Measurements from ENCODE around the gene NUP50. TPM values are rescaled to one million over a fixed set of nuclear protein-coding genes. Genes with fewer than 3 reads are reported as not detected.
A peak's percentile ranks its signal among the peaks of the same experiment; 100 is the strongest.

NUP50 gene
- total RNA-seq, 4 donors from 2014 or later: 38.9 to 96.9 (median 72.0) TPM

DNA sequence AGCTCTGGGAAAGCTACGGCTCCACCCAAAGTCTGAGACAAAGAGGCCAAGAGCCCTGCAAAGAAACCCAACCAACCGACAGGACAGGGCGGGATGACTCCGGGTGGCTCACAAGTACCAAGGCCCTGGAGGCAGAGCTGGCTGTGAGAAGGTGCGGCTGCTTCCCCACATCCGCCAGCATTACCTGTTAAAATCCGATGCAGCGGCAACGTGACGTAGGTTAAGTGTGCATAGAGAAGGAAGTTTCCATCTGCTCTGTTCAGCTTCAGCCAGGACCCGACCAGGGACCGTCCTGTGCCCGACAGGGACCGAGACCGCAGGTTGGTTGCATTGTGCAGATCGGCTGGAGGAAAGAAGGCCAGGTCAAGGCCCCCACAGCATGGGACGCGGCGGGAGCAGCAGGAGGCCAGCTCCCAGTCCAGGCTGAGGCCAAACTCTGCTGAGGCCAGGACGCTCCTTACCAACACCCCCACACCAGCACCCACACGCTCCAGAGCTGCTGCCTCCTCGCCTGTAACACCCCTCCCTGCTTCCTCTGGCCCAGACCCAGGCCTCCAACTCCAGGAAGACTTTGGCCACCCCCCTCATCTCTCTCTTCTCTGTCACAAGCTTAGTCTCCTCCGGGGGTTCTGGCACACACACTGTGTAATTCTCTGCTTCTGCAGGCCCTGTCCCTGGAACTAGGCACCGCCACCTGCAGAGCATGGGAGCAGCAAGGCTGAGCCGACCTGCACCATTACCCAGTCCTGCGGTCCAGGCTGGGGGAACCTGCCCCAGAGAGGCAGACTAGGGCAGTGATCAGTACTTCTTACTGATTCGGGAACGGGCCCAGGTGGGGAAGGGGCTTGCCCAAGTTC is 34.1 kb downstream of the NUP50 start:
- H3K4me1 ChIP-seq: peaks cover 0 to 34% (median 0%) of the 10 kb centered on the region in 4 donors
- TF ChIP-seq EP300 (IDR thresholded peaks at IDR 0.05) (no peak), POLR2A (IDR thresholded peaks at IDR 0.05) (no peak)
- TF ChIP-seq, protein P1, sequence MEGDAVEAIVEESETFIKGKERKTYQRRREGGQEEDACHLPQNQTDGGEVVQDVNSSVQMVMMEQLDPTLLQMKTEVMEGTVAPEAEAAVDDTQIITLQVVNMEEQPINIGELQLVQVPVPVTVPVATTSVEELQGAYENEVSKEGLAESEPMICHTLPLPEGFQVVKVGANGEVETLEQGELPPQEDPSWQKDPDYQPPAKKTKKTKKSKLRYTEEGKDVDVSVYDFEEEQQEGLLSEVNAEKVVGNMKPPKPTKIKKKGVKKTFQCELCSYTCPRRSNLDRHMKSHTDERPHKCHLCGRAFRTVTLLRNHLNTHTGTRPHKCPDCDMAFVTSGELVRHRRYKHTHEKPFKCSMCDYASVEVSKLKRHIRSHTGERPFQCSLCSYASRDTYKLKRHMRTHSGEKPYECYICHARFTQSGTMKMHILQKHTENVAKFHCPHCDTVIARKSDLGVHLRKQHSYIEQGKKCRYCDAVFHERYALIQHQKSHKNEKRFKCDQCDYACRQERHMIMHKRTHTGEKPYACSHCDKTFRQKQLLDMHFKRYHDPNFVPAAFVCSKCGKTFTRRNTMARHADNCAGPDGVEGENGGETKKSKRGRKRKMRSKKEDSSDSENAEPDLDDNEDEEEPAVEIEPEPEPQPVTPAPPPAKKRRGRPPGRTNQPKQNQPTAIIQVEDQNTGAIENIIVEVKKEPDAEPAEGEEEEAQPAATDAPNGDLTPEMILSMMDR (IDR thresholded peaks at IDR 0.05): no peak
- H3K9me3 ChIP-seq: no peaks in the 10 kb centered on the region
- peaks cover 0 to 86% (median 8%) of the 10 kb centered on the region in 3 donors for H3K36me3 ChIP-seq
- H3K27ac ChIP-seq: no peak overlapping the region
- H3K4me3 ChIP-seq: no peak overlapping the region
- no peak for DNase-seq (ENCODE audit: low spot score in 2 of 2)
- WGBS, 2 donors: 83 to 84% methylated on average over 27 of the region's 28 CpGs
- no peaks in the 10 kb centered on the region for H3K27me3 ChIP-seq

DNA sequence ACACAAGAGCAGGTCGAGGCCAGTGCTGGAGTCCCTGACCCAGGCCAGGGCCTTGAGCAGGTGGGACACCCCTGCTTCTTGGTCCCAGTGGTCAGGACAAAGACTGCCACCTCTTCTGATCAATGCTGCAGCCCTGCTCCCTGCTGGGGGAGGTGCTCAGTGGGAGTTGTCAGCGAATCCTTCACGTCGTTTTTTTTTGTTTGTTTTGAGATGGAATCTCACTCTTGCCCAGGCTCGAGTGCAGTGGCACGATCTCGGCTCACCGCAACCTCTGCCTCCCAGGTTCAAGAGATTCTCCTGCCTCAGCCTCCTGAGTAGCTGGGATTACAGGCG is 34.7 kb downstream of the NUP50 start:
- no peak for DNase-seq (ENCODE audit: low spot score in 2 of 2)

DNA sequence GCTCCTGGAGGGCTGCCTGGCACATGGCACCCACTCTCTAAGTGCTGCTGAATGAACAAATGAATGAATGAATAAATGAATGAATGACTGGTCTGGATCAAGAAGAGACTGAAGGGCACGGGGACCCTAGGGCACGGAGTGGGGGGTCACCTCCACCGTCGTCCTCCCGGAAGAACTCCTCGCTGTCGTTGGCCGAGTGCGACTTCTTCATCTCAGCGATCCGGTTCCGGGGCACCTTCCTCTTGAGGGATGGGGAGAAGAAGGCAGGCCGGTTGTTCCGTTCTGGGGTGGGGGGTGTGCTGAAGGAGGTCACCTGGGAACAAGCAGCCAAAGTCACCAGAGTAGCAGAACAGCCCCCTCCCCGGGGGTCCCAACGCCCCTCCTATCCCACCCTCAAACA is 36.0 kb downstream of the NUP50 start:
- Histone ChIP-seq H3K4me1 (peaks cover 0 to 25% (median 0%) of the 10 kb centered on the region in 4 donors), H3K36me3 (peaks cover 0 to 99% (median 14%) of the 10 kb centered on the region in 3 donors), H3K4me3 (no peak overlapping the region), H3K27ac (no peak overlapping the region), H3K27me3 (no peaks in the 10 kb centered on the region), H3K9me3 (no peaks in the 10 kb centered on the region)
- 91% methylated on average over 14 to 16 of the region's 16 CpGs for WGBS, 2 donors
- TF ChIP-seq EP300 (IDR thresholded peaks at IDR 0.05): no peak
- TF ChIP-seq, protein P1 (IDR thresholded peaks at IDR 0.05): no peak
- TF ChIP-seq POLR2A (IDR thresholded peaks at IDR 0.05): no peak
- DNase-seq (ENCODE audit: low spot score in 2 of 2): no peak

More for the DNA sequence above, 34.7 kb downstream of the NUP50 start:
- Histone ChIP-seq H3K9me3 (no peaks in the 10 kb centered on the region), H3K27me3 (no peaks in the 10 kb centered on the region), H3K4me1 (peaks cover 0 to 28% (median 0%) of the 10 kb centered on the region in 4 donors), H3K27ac (no peak overlapping the region), H3K4me3 (no peak overlapping the region), H3K36me3 (peaks cover 0 to 91% (median 12%) of the 10 kb centered on the region in 3 donors)
- 75 to 81% methylated on average over 8 to 9 of the region's 9 CpGs for WGBS, 2 donors
- no peak for TF ChIP-seq POLR2A (IDR thresholded peaks at IDR 0.05)
- TF ChIP-seq, protein P1 (IDR thresholded peaks at IDR 0.05): no peak
- no peak for TF ChIP-seq EP300 (IDR thresholded peaks at IDR 0.05)

DNA sequence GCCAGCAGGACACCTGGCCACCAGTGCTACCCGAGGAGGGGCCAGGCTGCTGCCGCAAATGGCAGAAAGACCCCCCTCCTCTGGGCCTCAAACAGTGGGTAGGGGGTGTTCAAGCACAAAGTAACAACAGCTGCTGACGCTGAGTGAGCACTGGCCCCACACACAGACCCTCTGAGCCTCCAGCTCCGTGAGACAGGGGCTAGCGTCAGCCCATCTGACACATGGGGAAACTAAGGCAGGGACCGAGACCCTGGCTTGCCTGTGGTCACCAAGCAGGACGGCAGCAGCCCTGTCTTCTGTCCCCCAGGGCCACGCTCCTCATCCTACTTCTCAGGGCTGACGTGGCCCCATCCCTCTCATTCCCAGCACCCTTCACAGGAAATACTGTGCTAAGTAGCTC is 36.5 kb downstream of the NUP50 start:
- Histone ChIP-seq H3K27me3 (no peaks in the 10 kb centered on the region), H3K27ac (peak overlapping the region in 2 of 4 donors; percentile 55 to 61), H3K4me1 (peaks cover 0 to 25% (median 0%) of the 10 kb centered on the region in 4 donors), H3K36me3 (peaks cover 0 to 99% (median 17%) of the 10 kb centered on the region in 3 donors), H3K9me3 (no peaks in the 10 kb centered on the region), H3K4me3 (no peak overlapping the region)
- no peak for DNase-seq (ENCODE audit: low spot score in 2 of 2)
- 80 to 84% methylated on average over 7 to 9 of the region's 9 CpGs for WGBS, 2 donors
- no peak for TF ChIP-seq POLR2A (IDR thresholded peaks at IDR 0.05)
- TF ChIP-seq EP300 (IDR thresholded peaks at IDR 0.05): no peak
- TF ChIP-seq, protein P1 (IDR thresholded peaks at IDR 0.05): no peak

DNA sequence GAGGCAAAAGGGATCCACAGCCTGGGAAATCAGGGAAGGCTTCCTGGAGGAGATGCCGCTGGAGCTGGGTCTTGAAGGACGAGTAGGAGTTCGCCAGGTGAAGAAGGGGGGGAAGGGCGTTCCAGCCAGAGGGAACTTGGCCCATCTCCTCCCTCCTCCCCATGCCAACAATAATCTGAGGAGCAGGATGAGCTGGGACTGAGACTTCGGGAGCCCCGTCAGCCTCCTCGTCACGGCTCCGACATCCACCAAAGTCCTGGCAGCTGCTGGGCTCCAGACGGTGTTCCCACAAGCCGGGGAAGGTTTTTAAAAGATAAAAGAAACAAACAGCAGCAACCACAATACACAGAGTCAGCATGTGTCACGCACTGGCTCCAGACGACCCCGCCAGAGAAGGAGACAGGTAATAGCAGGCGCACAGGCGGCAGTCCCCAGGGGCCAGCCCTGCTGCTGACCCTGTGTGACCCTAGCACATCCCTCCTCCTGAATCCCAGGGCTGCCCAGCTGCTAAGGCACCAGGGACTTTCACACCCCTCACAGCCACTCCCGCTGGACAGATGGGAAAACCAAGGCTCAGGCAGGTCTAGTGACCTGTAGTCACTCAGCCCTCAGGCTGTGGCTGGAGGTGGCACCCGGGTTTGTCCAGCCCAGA is 37.3 kb downstream of the NUP50 start:
- Histone ChIP-seq H3K27me3 (no peaks in the 10 kb centered on the region), H3K4me1 (peaks cover 0 to 25% (median 0%) of the 10 kb centered on the region in 4 donors), H3K9me3 (no peaks in the 10 kb centered on the region), H3K4me3 (no peak overlapping the region), H3K27ac (peak overlapping the region in 2 of 4 donors; percentile 55 to 61), H3K36me3 (peaks cover 0 to 98% (median 17%) of the 10 kb centered on the region in 3 donors)
- TF ChIP-seq POLR2A (IDR thresholded peaks at IDR 0.05) (no peak), EP300 (IDR thresholded peaks at IDR 0.05) (no peak)
- TF ChIP-seq, protein P1 (IDR thresholded peaks at IDR 0.05): no peak
- no peak for DNase-seq (ENCODE audit: low spot score in 2 of 2)
- 79 to 81% methylated on average over 18 of the region's 18 CpGs for WGBS, 2 donors
